HG02642 (cell line): ENCODE measurements around the gene TMEM217.
A peak's percentile ranks its signal among the peaks of the same experiment; 100 is the strongest.

Source experiments
- ATAC-seq: cut with Tn5 transposase; IDR thresholded peaks from one replicate; pipeline ENCODE4 v1.9.1; 2021; ENCODE audit warnings: mild to moderate bottlenecking; ENCODE audit not compliant: unreplicated experiment, poor library complexity

TMEM217 gene

GRCh38 chr6:37251211-37251780, 6.6 kb downstream of the TMEM217 start:
- no peak for ATAC-seq

- no peak for ATAC-seq
Observed at GRCh38 chr6:37244430-37245310, 13.3 kb downstream of the TMEM217 start.

GRCh38 chr6:37243816-37244370, 14.1 kb downstream of the TMEM217 start:
- ATAC-seq: no peak

- no peak for ATAC-seq
Observed at GRCh38 chr6:37243131-37243815, 14.7 kb downstream of the TMEM217 start.

- ATAC-seq: no peak
Observed at GRCh38 chr6:37242429-37243052, 15.4 kb downstream of the TMEM217 start.

GRCh38 chr6:37241775-37242428, 16.0 kb downstream of the TMEM217 start:
- ATAC-seq: no peak

GRCh38 chr6:37241131-37241530, 16.8 kb downstream of the TMEM217 start:
- ATAC-seq: no peak

GRCh38 chr6:37239950-37240713, 17.8 kb downstream of the TMEM217 start:
- ATAC-seq: peak; percentile 73

- no peak for ATAC-seq
Observed at GRCh38 chr6:37239526-37239925, 18.4 kb downstream of the TMEM217 start.

GRCh38 chr6:37238381-37238780, 19.6 kb downstream of the TMEM217 start:
- no peak for ATAC-seq

- no peak for ATAC-seq
Observed at GRCh38 chr6:37237789-37238188, 20.2 kb downstream of the TMEM217 start.

- no peak for ATAC-seq
Observed at GRCh38 chr6:37236921-37237320, 21.0 kb downstream of the TMEM217 start.

GRCh38 chr6:37233541-37233940, 24.4 kb downstream of the TMEM217 start:
- ATAC-seq: no peak

GRCh38 chr6:37232430-37233017, 25.4 kb downstream of the TMEM217 start:
- no peak for ATAC-seq

- no peak for ATAC-seq
Observed at GRCh38 chr6:37230104-37230503, 27.8 kb downstream of the TMEM217 start.

GRCh38 chr6:37225350-37226169, 32.4 kb downstream of the TMEM217 start:
- ATAC-seq: no peak

GRCh38 chr6:37222992-37223391, 35.0 kb downstream of the TMEM217 start:
- ATAC-seq: no peak
